SU-DHL-6 (cell line): ENCODE data around the gene CMSS1.
"Not testable (repeated sequence)": the region's sequence is repeated elsewhere in the genome, so short reads cannot be mapped to it uniquely, and the experiment has no call there.

Experiments used
- EZH2phosphoT487 ChIP-seq: fragments of 200-600 bp; sonication (generic), shearing (Covaris generic); conservative IDR thresholded peaks from 2 replicates; pipeline ENCODE4 v1.6.1; 2018; ENCODE audit warnings: mild to moderate bottlenecking, antibody characterized with exemption, low read length, moderate library complexity, mixed read lengths
- TF ChIP-seq, protein P1 (sequence below): fragments of 200-600 bp; sonication (generic); IDR thresholded peaks from one replicate; pipeline ENCODE4 v1.5.1; 2017; ENCODE audit warnings: antibody characterized with exemption, mild to moderate bottlenecking, low read length, moderate library complexity; ENCODE audit not compliant: insufficient read depth, poor library complexity, severe bottlenecking

DNA sequence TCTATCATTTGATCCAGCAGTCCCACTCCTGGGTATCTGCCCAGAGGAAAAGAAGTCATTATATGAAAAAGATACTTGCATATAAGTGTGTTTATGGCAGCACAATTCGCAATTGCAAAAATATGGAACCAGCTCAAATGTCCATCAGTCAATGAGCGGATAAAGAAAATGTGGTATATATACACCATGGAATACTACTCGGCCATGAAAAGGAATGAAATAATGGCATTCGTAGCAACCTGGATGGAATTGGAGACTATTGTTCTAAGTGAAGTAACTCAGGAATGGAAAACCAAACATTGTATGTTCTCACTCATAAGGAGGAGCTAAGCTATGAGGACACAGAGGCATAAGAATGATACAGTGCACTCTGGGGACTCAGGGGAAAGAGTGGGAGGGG, 24.3 kb downstream of the CMSS1 start:
- TF ChIP-seq, protein P1, sequence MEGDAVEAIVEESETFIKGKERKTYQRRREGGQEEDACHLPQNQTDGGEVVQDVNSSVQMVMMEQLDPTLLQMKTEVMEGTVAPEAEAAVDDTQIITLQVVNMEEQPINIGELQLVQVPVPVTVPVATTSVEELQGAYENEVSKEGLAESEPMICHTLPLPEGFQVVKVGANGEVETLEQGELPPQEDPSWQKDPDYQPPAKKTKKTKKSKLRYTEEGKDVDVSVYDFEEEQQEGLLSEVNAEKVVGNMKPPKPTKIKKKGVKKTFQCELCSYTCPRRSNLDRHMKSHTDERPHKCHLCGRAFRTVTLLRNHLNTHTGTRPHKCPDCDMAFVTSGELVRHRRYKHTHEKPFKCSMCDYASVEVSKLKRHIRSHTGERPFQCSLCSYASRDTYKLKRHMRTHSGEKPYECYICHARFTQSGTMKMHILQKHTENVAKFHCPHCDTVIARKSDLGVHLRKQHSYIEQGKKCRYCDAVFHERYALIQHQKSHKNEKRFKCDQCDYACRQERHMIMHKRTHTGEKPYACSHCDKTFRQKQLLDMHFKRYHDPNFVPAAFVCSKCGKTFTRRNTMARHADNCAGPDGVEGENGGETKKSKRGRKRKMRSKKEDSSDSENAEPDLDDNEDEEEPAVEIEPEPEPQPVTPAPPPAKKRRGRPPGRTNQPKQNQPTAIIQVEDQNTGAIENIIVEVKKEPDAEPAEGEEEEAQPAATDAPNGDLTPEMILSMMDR, result not testable (repeated sequence)
- TF ChIP-seq EZH2phosphoT487, result not testable (repeated sequence)
